BJ (cell line): ENCODE data around the gene PLA2G6. TPM values are rescaled to one million over a fixed set of nuclear protein-coding genes. Genes with fewer than 3 reads are reported as not detected.
"Not testable (repeated sequence)": the region's sequence is repeated elsewhere in the genome, so short reads cannot be mapped to it uniquely, and the experiment has no call there.

Experiments used
- CTCF ChIA-PET: fragments of 350-600 bp; formaldehyde crosslinking; extraction: SDS; loops from one replicate; lab custom pipeline; 2021; ENCODE audit warnings: antibody characterized with exemption, inconsistent platforms; lab: Yijun Ruan, JAX
- POLR2A ChIA-PET: fragments of 300-600 bp; sonication (Branson Sonifier 250); formaldehyde crosslinking; extraction: SDS; loops from one replicate; lab custom pipeline; 2021; ENCODE audit warnings: antibody characterized with exemption; lab: Charles Lee
- DNase-seq: peaks from one replicate; pipeline ENCODE4 v3.0.0-alpha.2; 2011; ENCODE audit warnings: low read depth
- H3K27me3 ChIP-seq: 2 replicates; pipeline ENCODE4 v1.6.0; 2011; ENCODE audit warnings: low read length; ENCODE audit not compliant: control insufficient read depth, insufficient read depth
- H3K36me3 ChIP-seq: 2 replicates; pipeline ENCODE4 v1.5.1; 2011; ENCODE audit warnings: low read length; ENCODE audit not compliant: control insufficient read depth, insufficient read depth
- H3K4me3 ChIP-seq: 2 replicates; pipeline ENCODE4 v1.5.1; 2011; ENCODE audit warnings: low read depth, mild to moderate bottlenecking, control low read depth, low read length
- CTCF ChIP-seq: IDR thresholded peaks from 2 replicates; pipeline ENCODE4 v1.5.1; 2011; ENCODE audit warnings: low read depth, mild to moderate bottlenecking, control low read depth, inconsistent platforms, low read length, moderate library complexity; ENCODE audit not compliant: insufficient read depth
- polyA plus RNA-seq: library from polyadenylated mRNA; depleted of rRNA; stranded (reverse); fragments of >200 nt; gene quantifications from 2 replicates; pipeline ENCODE4 v1.2.3, GENCODE V29; 2011

Gene PLA2G6
- polyA plus RNA-seq, 1 experiment, result 14.9 TPM

DNA sequence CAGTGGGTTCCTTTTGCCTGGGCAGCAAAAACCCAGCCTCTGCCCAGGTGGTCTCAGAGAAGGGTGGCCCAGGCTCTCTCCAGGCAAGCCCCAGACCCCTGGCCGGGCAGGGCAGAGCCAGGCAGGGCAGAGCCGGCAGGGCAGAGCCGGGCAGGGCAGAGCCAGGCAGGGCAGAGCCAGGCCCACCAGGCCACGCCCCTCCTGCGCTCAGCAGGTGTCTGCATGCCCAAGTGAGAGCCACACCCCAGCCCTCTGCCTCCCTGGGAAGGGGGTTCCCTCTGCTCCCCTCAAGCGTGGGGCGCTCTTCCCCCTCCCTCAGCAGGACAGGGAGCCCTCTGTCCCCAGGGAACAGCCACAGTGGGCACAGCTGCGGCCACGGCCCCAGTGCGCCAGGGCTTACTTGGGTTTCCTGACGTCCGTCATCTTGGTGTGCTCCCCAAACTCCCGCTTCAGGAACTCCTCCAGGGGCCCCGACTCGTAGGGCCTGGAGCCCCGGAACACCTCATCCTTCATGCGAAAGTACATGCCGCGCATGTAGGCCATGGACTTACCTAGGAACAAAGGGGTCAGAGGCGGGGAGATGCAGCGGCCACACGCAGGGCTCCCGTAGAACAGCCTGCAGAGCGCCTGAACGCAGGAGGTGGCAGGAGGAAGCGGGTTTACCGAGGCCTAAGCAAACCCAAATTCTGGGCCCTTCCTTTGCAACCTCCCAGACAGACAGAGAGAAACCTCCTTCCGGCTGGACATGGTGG is 61.1 kb downstream of the PLA2G6 start:
- Histone ChIP-seq H3K4me3 (no peak overlapping the region), H3K27me3 (no peaks in the 10 kb centered on the region), H3K36me3 (no peaks in the 10 kb centered on the region)
- ChIA-PET CTCF (no interaction called here), POLR2A (no interaction called here)
- no peak for TF ChIP-seq CTCF
- DNase-seq, result no peak

DNA sequence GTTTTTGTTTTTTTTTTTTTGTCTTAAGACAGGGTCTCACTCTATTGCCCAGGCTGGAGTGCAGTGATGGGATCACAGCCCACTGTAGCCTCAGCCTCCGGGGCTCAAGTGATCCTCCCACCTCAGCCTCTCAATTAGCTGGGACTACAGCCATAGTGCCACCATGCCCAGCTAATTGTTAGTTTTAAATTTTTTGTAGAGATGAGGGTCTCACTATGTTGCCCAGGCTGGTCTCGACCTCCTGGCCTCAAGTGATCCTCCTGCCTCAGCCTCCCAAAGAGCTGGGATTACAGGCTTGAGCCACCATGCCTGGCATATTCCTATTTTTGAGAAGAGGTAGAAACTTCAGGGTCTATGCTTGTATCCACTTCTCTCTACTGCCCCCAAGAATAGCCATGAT is 62.9 kb downstream of the PLA2G6 start:
- CTCF ChIA-PET, POLR2A ChIA-PET, H3K4me3 ChIP-seq, H3K27me3 ChIP-seq, DNase-seq, H3K36me3 ChIP-seq: not testable (repeated sequence)

GRCh38 chr22:38118182-38118581 is 63.4 kb downstream of the PLA2G6 start:
- no peaks in the 10 kb centered on the region for H3K27me3 ChIP-seq
- ChIA-PET CTCF (no interaction called here), POLR2A (no interaction called here)
- no peak for TF ChIP-seq CTCF
- no peak for DNase-seq
- no peak overlapping the region for H3K4me3 ChIP-seq
- no peaks in the 10 kb centered on the region for H3K36me3 ChIP-seq

GRCh38 chr22:38117556-38117955 is 64.1 kb downstream of the PLA2G6 start:
- CTCF ChIA-PET, H3K27me3 ChIP-seq, DNase-seq, POLR2A ChIA-PET, H3K36me3 ChIP-seq, H3K4me3 ChIP-seq: not testable (repeated sequence)

GRCh38 chr22:38115423-38116205 is 66.0 kb downstream of the PLA2G6 start:
- TF ChIP-seq CTCF, result no peak
- ChIA-PET CTCF (interaction anchor here (1.1 to 2.7 kb wide), 6 partner anchors 15 to 141 kb away, joined by 3 to 18 read pairs (median 12); partner anchors contain the start of gene MAFF), POLR2A (no interaction called here)
- no peaks in the 10 kb centered on the region for H3K27me3 ChIP-seq
- no peak overlapping the region for H3K4me3 ChIP-seq
- H3K36me3 ChIP-seq, result no peaks in the 10 kb centered on the region
- no peak for DNase-seq
